ENCODE measurements around the gene LY6G5C. TPM values are rescaled to one million over a fixed set of nuclear protein-coding genes. Genes with fewer than 3 reads are reported as not detected.

LY6G5C gene
- total and polyA plus RNA-seq, 9 of the 15 experiments (the other 6 are each of a cell fraction or from before 2014, with no cell fraction given): 0.10 to 0.67 (median 0.46) TPM; not detected in 4

DNA sequence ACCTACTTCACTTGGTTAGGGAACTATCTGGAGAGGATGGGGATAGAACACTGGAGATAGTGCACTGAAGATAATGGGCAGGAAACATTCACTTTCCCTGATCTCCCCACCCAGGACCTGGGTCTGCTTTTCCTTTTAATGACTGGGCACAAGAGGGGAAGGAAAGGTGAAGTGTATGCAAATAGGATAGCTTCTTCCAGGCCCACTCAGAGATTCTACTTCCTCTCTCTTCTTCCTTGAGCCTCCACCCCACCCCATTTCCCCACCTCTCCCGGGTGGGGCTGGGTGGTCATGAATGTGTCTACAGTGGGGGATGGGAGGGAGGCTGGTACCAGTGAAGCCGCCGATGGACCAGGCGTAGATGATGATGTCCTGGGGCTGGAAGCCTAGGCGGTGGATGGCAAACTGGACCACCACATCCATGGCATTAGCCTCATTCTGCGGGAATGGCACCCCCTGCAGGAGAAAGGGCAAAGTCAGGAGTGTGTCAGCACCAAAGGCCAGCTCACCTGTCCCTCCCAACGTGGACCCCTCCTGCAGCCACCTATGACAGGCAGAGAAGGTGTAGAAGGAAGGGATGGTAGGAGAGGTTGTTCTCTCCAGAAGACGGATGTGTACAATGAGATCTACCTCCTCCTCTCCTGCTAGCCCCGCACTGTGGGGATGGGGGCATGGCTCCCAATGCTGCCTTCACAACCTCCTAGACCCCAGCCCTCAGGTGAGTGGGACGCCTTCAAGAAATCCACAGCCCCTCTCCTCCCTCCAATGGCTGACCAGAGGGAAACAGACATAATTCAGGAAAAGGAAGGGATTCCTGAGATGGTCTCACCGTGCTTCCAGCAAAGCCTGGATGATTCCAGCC, 8.6 kb upstream of the LY6G5C start (continued):
- no peak for TF ChIP-seq CHD7 (IDR thresholded peaks at IDR 0.05; ENCODE audit: low read depth, low read length)
- TF ChIP-seq MECOM (CRISPR knock-in tag; IDR thresholded peaks at IDR 0.05): 0 out of 2 replicates have a peak, but pooled peaks have one; percentile 47
- no peak for TF ChIP-seq ZNF778 (CRISPR knock-in tag; IDR thresholded peaks at IDR 0.05)
- TF ChIP-seq FOXK1 (CRISPR knock-in tag; IDR thresholded peaks at IDR 0.05; ENCODE audit: borderline replicate concordance): no peak
- TF ChIP-seq, protein P1, sequence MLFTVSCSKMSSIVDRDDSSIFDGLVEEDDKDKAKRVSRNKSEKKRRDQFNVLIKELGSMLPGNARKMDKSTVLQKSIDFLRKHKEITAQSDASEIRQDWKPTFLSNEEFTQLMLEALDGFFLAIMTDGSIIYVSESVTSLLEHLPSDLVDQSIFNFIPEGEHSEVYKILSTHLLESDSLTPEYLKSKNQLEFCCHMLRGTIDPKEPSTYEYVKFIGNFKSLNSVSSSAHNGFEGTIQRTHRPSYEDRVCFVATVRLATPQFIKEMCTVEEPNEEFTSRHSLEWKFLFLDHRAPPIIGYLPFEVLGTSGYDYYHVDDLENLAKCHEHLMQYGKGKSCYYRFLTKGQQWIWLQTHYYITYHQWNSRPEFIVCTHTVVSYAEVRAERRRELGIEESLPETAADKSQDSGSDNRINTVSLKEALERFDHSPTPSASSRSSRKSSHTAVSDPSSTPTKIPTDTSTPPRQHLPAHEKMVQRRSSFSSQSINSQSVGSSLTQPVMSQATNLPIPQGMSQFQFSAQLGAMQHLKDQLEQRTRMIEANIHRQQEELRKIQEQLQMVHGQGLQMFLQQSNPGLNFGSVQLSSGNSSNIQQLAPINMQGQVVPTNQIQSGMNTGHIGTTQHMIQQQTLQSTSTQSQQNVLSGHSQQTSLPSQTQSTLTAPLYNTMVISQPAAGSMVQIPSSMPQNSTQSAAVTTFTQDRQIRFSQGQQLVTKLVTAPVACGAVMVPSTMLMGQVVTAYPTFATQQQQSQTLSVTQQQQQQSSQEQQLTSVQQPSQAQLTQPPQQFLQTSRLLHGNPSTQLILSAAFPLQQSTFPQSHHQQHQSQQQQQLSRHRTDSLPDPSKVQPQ (CRISPR knock-in tag; IDR thresholded peaks at IDR 0.05; ENCODE audit: borderline replicate concordance): no peak
- TF ChIP-seq SMARCA5 (IDR thresholded peaks at IDR 0.05): no peak
- no peak for TF ChIP-seq ZNF584 (CRISPR knock-in tag; IDR thresholded peaks at IDR 0.05; ENCODE audit: low read depth)
- no peak for TF ChIP-seq HMG20B (CRISPR knock-in tag; IDR thresholded peaks at IDR 0.05)
- no peak for TF ChIP-seq SAP30 (IDR thresholded peaks at IDR 0.05; ENCODE audit: borderline replicate concordance, insufficient read depth, low read depth, low read length, poor library complexity, severe bottlenecking)
